Breast epithelium (tissue), 3 donors: ENCODE results near the gene BCAR1.

ENCODE experiments used
- CTCF ChIP-seq, 3 donors: fragments of 450-650 bp; IDR thresholded peaks; one replicate each; pipeline ENCODE4 v1.5.1; 2016 to 2017; ENCODE audit warnings: antibody characterized with exemption in 3 of 3, mild to moderate bottlenecking in 3 of 3, moderate library complexity in 3 of 3
- POLR2A ChIP-seq: fragments of 450-650 bp; IDR thresholded peaks from one replicate; pipeline ENCODE4 v1.6.1; 2016; ENCODE audit warnings: antibody characterized with exemption, mild to moderate bottlenecking, moderate library complexity
- POLR2AphosphoS5 ChIP-seq, 3 donors: sonication (generic); formaldehyde crosslinking; IDR thresholded peaks; one replicate each; pipeline ENCODE4 v1.6.1; 2017; ENCODE audit warnings: antibody characterized with exemption in 3 of 3

GRCh38 chr16:75216127-75216526 is 35.3 kb downstream of the BCAR1 start:
- no peak for TF ChIP-seq CTCF (IDR thresholded peaks at IDR 0.05)
- TF ChIP-seq POLR2AphosphoS5 (IDR thresholded peaks at IDR 0.05), result no peak
- TF ChIP-seq POLR2A, result no peak
